NOMO-1 treated with dmso at 0.1 percent for 144 hours (cell line): Measurements from ENCODE around the gene TAAR1.

ENCODE experiments used
- DNase-seq: peaks from one replicate; lab custom pipeline; 2025; ENCODE audit not compliant: unreplicated experiment; lab: John Stamatoyannopoulos, UW

Gene TAAR1

GRCh38 chr6:132596201-132596600 is 62.8 kb downstream of the TAAR1 start:
- DNase-seq: no peak
